Fibroblast of the aortic adventitia (primary cell): ENCODE results near the gene PTK6. TPM values are rescaled to one million over a fixed set of nuclear protein-coding genes. Genes with fewer than 3 reads are reported as not detected.
A peak's percentile ranks its signal among the peaks of the same experiment; 100 is the strongest.

Experiments used
- DNase-seq: peaks from one replicate; pipeline ENCODE4 v3.0.0-alpha.2; 2010; ENCODE audit warnings: low read depth
- H3K4me3 ChIP-seq: 2 replicates; pipeline ENCODE4 v1.5.1; 2011; ENCODE audit warnings: low read depth, mild to moderate bottlenecking, control low read depth, low read length, moderate library complexity
- CTCF ChIP-seq: IDR thresholded peaks from 2 replicates; pipeline ENCODE4 v1.5.1; 2011; ENCODE audit warnings: mild to moderate bottlenecking, low read length, control low read depth, inconsistent platforms; ENCODE audit not compliant: insufficient read depth
- total RNA-seq: library from RNA; depleted of rRNA; stranded (reverse); fragments of >200 nt; gene quantifications from 2 replicates; pipeline ENCODE4 v1.2.3, GENCODE V29; 2012; ENCODE audit warnings: low replicate concordance

Gene PTK6
- total RNA-seq, 1 donor = not detected

- no peak for DNase-seq
- TF ChIP-seq CTCF = no peak
- no peak overlapping the region for H3K4me3 ChIP-seq
Measured at GRCh38 chr20:63543733-63544132, 6.6 kb upstream of the PTK6 start.

- no peak overlapping the region for H3K4me3 ChIP-seq
- TF ChIP-seq CTCF = no peak
- DNase-seq = no peak
Measured at GRCh38 chr20:63543131-63543530, 6.0 kb upstream of the PTK6 start.

GRCh38 chr20:63542696-63543095 is 5.5 kb upstream of the PTK6 start:
- TF ChIP-seq CTCF = no peak
- DNase-seq = no peak
- no peak overlapping the region for H3K4me3 ChIP-seq

- TF ChIP-seq CTCF = no peak
- no peak for DNase-seq
- H3K4me3 ChIP-seq = no peak overlapping the region
Measured at GRCh38 chr20:63542031-63542559, 4.9 kb upstream of the PTK6 start.

GRCh38 chr20:63541371-63541770 is 4.2 kb upstream of the PTK6 start:
- H3K4me3 ChIP-seq = no peak overlapping the region
- no peak for TF ChIP-seq CTCF
- DNase-seq = no peak

- peak; percentile 8 for DNase-seq
- no peak overlapping the region for H3K4me3 ChIP-seq
- TF ChIP-seq CTCF = no peak
Measured at GRCh38 chr20:63540417-63541186, 3.4 kb upstream of the PTK6 start.
